Measurements from ENCODE around the gene TSPAN14. TPM values are rescaled to one million over a fixed set of nuclear protein-coding genes. Genes with fewer than 3 reads are reported as not detected.

Gene TSPAN14
- total RNA-seq, 4 donors from 2014 or later, result 61.6 to 83.4 (median 77.9) TPM

DNA sequence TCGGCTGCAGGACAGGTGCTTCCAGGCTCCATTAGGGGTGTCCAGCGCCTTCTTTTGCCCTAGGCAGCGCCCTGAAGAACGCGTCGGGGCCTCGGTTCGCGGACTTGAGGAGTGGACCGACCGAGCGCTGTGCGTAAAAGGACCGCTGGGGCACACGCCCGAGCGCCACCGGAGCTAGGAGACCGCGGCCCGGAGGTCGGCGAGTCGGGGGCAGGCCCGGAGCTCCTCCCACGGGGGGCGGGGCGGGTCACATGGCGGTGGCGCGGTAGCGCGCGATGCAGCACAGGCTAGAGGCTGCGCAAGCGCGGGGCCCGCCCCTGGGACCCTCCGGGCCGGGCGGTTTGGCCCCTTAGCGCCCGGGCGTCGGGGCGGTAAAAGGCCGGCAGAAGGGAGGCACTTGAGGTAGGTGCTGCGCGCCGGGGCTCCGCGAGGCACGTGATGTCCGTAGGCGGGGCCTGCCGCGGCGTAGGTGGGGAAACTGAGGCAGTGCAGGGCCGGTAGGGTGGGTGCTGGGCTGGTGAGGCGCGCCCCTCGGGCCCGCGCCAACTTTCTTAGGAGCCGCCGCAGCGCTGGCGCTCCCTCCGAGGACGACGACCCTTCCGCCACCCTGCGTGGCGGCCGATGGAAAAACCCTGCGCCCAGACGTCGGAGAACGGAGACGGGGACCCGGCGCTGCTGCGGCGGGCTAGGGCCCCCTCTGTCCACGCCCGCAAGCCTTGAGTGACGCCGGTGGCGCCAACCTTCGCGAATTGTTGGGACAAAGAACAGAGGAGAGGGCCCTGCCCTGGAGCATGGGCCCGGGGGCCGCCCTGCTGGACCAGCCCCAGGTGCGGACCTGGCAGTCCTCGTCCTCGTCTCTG lies 45.6 kb upstream of the TSPAN14 start, which contains the start of gene PRXL2A:
Gene PRXL2A, plus strand, starts transcription at position 310 of the 860 bp plus-strand sequence. CDS start 11,917 bp downstream, outside the sequence.
- 1 to 8% methylated on average over 14 to 37 of the region's 96 CpGs for WGBS, 2 donors
- H3K4me1 ChIP-seq, result peaks cover 44 to 49% of the 10 kb centered on the region in 2 donors

DNA sequence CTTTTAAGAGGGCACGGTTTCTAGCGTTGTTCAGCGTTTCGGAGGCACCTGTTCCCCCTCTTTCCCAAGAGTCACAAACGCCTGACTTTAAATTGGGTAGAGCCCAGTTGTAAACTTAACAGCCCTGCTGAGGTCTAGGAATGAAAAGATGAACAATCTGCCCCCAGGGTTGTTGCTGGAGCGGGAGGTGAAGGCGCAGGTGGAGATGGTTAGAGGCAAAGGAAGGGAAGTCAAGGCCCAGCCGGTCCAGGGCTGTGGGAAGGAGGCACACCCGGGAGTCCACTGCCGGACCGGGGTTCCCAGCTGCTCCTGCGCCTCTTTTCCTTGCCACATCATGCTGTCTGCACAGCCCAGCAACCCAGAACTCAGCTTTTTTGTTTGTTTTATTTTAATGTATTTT lies 45.0 kb upstream of the TSPAN14 start:
- 35 to 39% methylated on average over 12 of the region's 12 CpGs for WGBS, 2 donors
- TF ChIP-seq, protein P1, sequence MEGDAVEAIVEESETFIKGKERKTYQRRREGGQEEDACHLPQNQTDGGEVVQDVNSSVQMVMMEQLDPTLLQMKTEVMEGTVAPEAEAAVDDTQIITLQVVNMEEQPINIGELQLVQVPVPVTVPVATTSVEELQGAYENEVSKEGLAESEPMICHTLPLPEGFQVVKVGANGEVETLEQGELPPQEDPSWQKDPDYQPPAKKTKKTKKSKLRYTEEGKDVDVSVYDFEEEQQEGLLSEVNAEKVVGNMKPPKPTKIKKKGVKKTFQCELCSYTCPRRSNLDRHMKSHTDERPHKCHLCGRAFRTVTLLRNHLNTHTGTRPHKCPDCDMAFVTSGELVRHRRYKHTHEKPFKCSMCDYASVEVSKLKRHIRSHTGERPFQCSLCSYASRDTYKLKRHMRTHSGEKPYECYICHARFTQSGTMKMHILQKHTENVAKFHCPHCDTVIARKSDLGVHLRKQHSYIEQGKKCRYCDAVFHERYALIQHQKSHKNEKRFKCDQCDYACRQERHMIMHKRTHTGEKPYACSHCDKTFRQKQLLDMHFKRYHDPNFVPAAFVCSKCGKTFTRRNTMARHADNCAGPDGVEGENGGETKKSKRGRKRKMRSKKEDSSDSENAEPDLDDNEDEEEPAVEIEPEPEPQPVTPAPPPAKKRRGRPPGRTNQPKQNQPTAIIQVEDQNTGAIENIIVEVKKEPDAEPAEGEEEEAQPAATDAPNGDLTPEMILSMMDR (IDR thresholded peaks at IDR 0.05), result no peak
- TF ChIP-seq POLR2A (IDR thresholded peaks at IDR 0.05), result no peak
- H3K9me3 ChIP-seq, result no peaks in the 10 kb centered on the region
- intact Hi-C loops (cut with DNase I), result no loop called here
- H3K4me1 ChIP-seq, result peaks cover 51 to 56% of the 10 kb centered on the region in 2 donors
- H3K4me3 ChIP-seq (replicated peaks in 1 of 3), result peak overlapping the region; percentile 66 to 86 (median 83)
- peak overlapping the region; percentile 85 to 98 (median 93) for H3K27ac ChIP-seq
- no peaks in the 10 kb centered on the region for H3K27me3 ChIP-seq
- peak in 1 of 2 donors; percentile 14 for DNase-seq
- no peaks in the 10 kb centered on the region for H3K36me3 ChIP-seq

More for the DNA sequence above, 45.6 kb upstream of the TSPAN14 start, which contains the start of gene PRXL2A:
- intact Hi-C loops (cut with DNase I), result no loop called here
- no peaks in the 10 kb centered on the region for H3K9me3 ChIP-seq
- H3K36me3 ChIP-seq, result no peaks in the 10 kb centered on the region
- peak within 1 kb of the TSS; percentile 85 to 98 (median 93) for H3K27ac ChIP-seq
- peak; percentile 90 for DNase-seq
- TF ChIP-seq, protein P1 (IDR thresholded peaks at IDR 0.05), result peak in 2 of 6 experiments; percentile 19 to 22
- TF ChIP-seq POLR2A (IDR thresholded peaks at IDR 0.05), result peak in 1 of 2 donors; percentile 83
- H3K27me3 ChIP-seq, result no peaks in the 10 kb centered on the region
- peak within 1 kb of the TSS; percentile 66 to 86 (median 83) for H3K4me3 ChIP-seq (replicated peaks in 1 of 3)

DNA sequence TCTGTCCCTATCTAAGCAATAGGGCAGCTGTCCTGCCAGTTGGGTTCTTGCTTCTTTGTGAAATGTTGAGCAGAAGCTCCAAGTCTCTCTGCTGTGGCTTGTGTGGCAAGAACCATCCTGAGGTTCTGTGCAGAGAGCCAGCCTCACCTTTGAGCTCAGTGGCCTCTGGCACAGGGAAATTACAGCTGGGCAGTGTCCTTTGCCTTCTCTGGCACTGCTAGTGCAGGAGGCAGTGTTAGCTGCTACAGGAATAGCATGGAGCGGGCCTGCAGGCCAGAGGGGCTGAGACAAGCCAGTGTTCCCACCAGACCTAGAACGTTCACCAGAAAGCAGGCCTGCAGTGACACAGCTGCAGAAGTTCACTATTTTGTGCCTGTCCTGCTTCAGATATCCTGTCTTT lies 44.0 kb upstream of the TSPAN14 start:
- Histone ChIP-seq H3K36me3 (no peaks in the 10 kb centered on the region), H3K9me3 (no peaks in the 10 kb centered on the region), H3K4me1 (peaks cover 51 to 63% of the 10 kb centered on the region in 2 donors), H3K27ac (peak overlapping the region in 2 of 3 donors; percentile 93 to 98), H3K27me3 (no peaks in the 10 kb centered on the region), H3K4me3 (replicated peaks in 1 of 3) (no peak overlapping the region)
- TF ChIP-seq, protein P1 (IDR thresholded peaks at IDR 0.05), result no peak
- TF ChIP-seq POLR2A (IDR thresholded peaks at IDR 0.05), result no peak
- 73 to 76% methylated on average over 2 of the region's 2 CpGs for WGBS, 2 donors
- DNase-seq, result peak in 1 of 2 donors; percentile 14
- intact Hi-C loops (cut with DNase I), result no loop called here

DNA sequence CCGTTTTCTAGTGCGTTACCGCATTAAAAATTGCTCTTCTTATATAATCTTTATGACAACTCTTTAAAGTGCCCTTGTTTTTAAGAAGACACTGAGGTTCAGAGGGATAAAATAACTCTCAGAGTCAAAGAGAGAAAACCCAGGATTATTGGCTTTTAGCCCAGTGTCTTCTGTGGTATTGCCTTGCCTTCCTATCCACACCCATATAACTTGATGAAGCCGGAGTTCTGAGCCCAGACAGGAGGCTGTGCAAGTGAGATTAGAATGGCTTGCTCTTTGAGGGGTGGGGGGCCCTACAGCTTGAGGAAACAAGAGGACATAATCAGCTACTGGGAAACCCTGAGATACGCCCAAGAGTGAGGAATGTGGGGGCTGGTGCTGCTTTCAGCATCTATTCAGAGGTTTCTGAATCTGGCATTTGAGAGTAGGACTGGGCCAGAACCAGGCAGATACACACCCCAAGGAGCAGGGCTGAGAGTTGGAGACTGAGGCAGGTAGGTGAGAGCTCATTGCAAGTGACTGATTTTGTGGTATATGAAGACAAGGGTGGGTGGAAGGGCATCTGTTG lies 43.4 kb upstream of the TSPAN14 start:
- intact Hi-C loops (cut with DNase I), result no loop called here
- Histone ChIP-seq H3K9me3 (no peaks in the 10 kb centered on the region), H3K27me3 (no peaks in the 10 kb centered on the region), H3K4me3 (replicated peaks in 1 of 3) (no peak overlapping the region), H3K27ac (peak overlapping the region in 2 of 3 donors; percentile 2 to 98), H3K36me3 (no peaks in the 10 kb centered on the region), H3K4me1 (peaks cover 51 to 69% of the 10 kb centered on the region in 2 donors)
- TF ChIP-seq, protein P1 (IDR thresholded peaks at IDR 0.05), result no peak
- TF ChIP-seq POLR2A (IDR thresholded peaks at IDR 0.05), result no peak
- 75 to 88% methylated on average over 5 of the region's 5 CpGs for WGBS, 2 donors
- no peak for DNase-seq
